ENCODE data around the gene OCA2.
"Not testable (repeated sequence)": the region's sequence is repeated elsewhere in the genome, so short reads cannot be mapped to it uniquely, and the experiment has no call there.

Gene OCA2

GRCh38 chr15:27741226-27741860, 357.8 kb downstream of the OCA2 start:
- no peak for DNase-seq (ENCODE audit: low read depth in 2 of 2, low spot score in 1 of 2)

GRCh38 chr15:27734785-27735495, 364.2 kb downstream of the OCA2 start:
- DNase-seq (ENCODE audit: low read depth in 2 of 2, low spot score in 1 of 2) = no peak

DNA sequence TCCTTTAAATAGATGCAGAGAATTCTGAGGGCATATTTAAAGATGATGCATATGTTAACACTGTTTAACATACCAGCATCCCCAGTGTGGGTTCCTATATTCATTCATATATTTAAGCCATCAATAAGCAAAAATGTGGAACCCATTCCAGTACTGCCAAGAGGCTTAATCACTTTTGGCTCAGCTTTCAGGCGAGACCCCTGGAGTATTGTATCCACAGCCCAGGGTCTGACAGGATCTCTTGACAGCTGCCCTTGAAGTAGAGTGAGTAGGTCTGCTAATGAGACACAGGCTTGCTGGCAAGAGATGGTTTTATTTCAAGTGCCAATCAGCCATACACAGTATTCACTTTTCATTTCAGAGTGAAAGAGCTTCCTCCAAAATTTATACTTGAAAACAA, 367.3 kb downstream of the OCA2 start:
- DNase-seq (ENCODE audit: low read depth in 2 of 2, low spot score in 1 of 2) = no peak

GRCh38 chr15:27730868-27731267, 368.2 kb downstream of the OCA2 start:
- no peak for DNase-seq (ENCODE audit: low read depth in 2 of 2, low spot score in 1 of 2)

DNA sequence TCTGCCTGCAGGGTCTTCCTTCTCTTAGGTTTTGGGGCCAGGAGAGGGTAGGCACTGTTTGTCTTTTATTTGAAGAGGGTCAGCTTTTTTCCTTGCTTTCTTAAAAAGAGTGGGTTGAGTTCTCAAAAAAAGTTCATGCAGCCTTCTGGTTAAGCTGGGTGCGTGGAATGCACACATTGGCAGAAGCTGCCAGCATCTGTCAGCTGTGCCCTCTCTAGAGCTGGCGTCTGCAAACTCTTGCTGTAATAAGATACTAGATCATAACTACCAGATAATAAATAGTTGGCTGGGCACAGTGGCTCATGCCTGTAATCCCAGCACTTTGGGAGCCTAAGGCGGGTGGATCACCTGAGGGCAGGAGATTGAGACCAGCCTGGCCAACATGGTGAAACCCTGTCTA, 373.4 kb downstream of the OCA2 start:
- no peak for DNase-seq (ENCODE audit: low read depth in 2 of 2, low spot score in 1 of 2)

DNA sequence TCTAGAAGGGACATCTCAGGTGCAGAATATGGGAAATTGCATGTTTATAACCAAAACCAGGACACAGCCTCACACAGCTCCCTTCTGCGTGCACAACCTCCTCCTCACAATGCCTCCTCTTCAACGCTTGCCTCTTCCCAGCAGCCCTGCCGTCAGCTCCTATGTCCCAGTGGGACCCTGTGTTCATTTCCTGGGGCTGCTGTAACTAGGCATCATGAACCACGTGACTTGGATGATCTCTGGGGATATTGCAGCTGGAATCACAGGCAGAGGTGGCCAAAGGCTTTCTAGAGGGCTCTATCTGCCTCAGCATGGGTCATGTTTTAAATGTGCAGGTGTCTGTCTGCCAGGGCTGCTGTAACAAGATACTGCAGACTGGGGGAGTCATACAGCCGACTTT, 375.3 kb downstream of the OCA2 start:
- DNase-seq (ENCODE audit: low read depth in 2 of 2, low spot score in 1 of 2) = no peak

DNA sequence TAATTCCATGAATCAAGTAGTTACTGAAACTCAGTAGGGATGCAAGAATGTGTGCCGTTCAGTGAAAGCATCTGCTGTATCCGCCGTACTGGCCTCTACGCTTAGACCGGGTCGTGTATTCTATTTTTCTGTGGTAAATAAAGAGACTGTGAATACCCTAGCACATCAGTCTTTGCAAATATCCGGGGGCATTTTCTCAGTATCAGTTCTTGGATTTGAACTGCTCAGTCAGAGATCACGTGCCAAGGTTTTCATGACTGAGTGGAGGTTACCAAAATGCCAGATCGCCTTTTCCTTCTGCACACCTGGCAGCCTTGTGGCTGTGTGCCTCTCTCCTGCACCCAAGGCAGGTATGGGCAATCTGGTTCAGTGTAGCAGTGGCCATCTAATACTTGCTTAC, 377.0 kb downstream of the OCA2 start:
- no peak for DNase-seq (ENCODE audit: low read depth in 2 of 2, low spot score in 1 of 2)

- no peak for DNase-seq (ENCODE audit: low read depth in 2 of 2, low spot score in 1 of 2)
Measured at GRCh38 chr15:27714675-27715074, 384.4 kb downstream of the OCA2 start.

GRCh38 chr15:27713850-27714249, 385.3 kb downstream of the OCA2 start:
- DNase-seq (ENCODE audit: low read depth in 2 of 2, low spot score in 1 of 2) = not testable (repeated sequence)

GRCh38 chr15:27707257-27707656, 391.9 kb downstream of the OCA2 start:
- DNase-seq (ENCODE audit: low read depth in 2 of 2, low spot score in 1 of 2) = no peak

DNA sequence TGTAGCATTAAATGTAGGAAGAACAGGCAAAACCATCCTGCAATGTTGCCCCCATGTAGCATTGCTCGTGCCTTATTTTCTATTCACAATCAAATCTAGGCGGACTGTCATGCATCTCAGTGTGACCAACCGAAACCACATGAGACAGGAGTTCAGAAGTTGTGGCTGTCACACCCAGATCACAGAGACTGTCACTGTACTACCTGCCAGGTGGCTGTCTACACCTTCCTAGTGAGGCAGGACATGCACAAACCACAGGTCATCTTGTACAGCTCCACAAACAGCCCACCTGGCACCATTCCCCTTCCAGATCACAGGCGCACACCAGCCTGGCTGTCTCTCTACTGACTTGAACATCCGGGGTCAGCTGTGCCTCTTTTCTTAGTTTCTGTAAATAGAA, 392.8 kb downstream of the OCA2 start:
- no peak for DNase-seq (ENCODE audit: low read depth in 2 of 2, low spot score in 1 of 2)

GRCh38 chr15:27705056-27705455, 394.1 kb downstream of the OCA2 start:
- DNase-seq (ENCODE audit: low read depth in 2 of 2, low spot score in 1 of 2) = no peak

Data from stimulated activated CD8-positive, alpha-beta memory T cell treated with anti-CD3 and anti-CD28 coated beads, Interleukin-4, amount 100 ng/mL, for 4 hours (primary cell).